ENCODE data around the gene INSIG2.
A peak's percentile ranks its signal among the peaks of the same experiment; 100 is the strongest.
"Not testable (repeated sequence)": the region's sequence is repeated elsewhere in the genome, so short reads cannot be mapped to it uniquely, and the experiment has no call there.

The INSIG2 gene

DNA sequence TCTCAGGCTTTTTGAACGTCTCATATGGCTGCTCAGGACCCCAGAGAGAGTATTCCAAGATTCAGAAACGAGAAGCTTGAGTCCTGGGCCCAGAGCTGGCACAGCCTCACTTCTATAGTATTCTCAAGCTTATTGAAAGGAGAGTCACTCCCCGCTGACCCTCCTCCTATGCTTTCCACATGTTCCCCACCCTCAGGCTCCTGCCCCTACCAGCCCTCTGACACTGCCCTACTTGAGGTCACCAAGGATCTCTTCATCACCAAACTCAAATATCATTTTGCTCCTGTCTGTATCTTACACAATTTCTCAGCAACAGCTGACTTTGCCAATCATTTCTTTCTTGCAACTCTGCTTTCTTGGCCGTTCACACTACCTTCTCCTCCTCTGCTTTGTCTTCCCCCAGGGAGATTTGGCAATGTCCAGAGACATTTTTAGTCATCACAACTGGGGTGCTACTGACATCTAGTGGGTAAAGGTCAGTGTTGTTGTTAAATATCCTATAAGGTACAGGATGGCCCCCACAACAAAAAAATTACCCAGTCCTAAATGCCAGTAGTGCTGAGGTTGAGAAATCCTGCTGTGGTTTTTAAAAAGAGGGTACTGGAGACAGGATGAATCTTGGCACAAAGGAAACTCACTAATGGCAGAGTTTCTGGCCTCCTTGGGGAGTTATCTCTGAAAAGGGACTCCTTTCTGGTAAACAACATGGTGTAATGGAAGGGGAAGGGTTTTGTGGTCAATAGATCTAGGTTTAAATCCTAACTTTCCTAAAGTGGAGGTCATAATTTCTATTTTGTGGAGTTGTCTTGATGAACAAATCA lies 26.9 kb upstream of the INSIG2 start:
- DNase-seq, result no peak

GRCh38 chr2:118062048-118062447 lies 26.2 kb upstream of the INSIG2 start:
- no peak for DNase-seq

DNA sequence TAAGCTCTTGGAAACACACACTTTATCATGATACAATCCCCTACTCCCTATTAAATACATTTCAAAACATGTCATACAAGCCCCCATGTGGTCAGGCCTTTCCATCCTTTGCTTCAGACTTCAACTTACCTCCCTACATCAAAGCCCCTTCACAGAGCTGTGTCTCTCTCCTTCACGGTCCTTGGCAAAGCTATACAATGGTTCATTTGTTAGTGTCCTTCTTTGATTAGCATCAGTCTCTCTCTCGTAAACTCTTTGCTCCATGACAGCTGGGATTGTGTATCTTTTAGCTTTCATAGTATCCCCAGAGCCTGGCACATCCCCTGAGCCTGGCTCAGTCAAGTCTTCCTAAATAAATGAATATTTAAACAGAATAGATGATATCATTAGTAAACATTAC lies 25.6 kb upstream of the INSIG2 start:
- DNase-seq, result no peak

- DNase-seq, result no peak
Measured at GRCh38 chr2:118065015-118065706, 23.1 kb upstream of the INSIG2 start.

DNA sequence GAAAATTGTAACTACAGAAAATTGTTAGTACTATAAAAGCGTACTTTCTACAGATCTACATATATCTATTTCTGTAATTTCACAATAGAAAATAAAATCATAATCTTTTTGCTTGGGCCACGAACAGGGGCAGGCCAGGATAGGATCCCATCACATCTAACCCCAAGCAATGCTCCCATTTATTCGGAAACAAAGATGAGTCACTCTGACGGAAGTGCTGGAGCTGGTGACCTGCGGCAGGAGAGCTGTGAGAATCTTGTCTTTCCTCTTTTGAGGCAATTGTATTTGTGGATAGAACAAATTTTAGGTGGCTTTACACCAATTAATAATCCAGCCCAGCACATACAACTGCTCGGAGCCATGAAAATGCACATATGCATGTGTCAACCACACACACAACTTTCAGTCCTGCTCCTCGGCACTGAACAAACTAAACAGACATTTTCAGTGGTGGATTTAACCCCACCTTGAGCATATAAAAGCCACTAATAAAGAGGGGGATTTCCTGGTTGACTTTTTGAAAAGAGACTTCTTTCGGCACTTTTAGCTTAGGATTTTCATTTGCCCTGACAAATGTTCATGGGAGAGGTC lies 22.3 kb upstream of the INSIG2 start:
- DNase-seq, result no peak

DNA sequence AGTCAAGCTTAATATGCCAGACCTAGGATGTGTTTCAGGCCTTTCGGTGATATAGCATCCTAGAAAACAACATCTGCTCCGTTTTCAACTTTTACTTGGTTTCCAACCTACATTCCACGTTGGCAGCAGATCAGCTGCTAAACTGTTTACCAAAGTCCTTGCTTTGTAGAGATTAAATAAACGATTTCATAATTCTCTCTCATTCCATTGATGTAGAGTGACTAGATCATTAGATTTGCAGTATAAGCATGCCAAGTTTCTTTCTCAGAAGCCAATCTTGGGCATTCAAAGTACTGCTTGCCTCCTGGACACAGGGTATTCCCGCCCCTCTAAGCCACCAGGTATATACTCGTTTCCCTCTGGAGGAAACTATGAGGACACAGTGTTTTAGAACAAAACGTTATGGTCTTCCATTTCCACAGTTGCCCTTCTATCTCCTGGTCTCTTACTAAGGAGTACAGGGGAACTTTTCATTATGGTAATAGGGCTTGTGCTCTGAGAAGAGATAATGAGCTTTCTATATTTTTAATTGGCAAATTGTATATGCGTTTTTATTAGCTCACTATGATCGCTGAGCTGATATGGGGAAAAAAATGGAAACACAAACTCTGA lies 10.5 kb upstream of the INSIG2 start:
- DNase-seq, result no peak

DNA sequence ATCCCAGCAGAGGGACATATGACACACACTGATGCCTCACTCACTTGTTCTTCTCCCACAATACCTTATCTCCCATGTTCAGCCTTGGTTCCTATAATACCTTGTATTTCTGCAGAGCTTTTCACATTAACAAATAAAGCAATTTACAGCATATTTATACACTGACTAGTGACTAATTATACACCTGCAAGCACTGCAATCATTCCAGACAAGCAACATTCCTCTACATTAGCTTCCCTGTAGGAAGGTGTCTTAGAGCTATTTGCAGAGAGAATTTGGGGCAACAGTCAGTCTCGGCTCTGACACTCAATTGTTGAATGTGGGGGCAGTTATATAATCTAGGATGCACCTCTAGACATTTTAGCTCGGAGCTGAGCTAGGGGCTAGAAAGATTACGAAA lies 9.5 kb upstream of the INSIG2 start:
- no peak for DNase-seq

DNA sequence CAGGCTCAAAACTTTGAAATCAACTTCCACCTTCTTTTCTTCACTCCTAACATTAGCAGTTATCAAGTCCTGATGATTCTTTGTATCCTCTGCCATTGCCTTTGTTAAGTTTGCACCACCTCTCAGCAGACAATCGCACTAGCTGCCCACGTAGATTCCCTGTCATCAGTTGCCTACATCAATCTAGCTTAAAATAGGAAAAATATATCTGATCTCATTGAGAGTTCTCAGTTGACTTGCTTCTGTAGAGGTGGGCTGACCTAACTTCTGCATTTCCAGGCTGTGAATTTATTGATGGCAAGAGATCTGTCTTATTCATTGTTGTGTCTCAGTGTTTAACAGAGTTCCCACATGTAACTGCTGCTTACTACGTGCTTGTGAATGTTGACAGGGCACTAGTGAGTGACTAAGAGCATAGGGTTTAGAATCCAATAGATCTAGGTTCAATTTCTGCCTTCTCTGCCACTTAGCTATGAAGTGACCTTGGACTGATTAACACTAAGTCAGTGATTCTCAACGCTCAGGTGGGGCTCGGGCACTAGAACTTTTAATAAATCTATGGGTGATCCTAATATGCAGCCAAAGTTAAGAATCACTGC lies 3.7 kb upstream of the INSIG2 start:
- no peak for DNase-seq

GRCh38 chr2:118085173-118086023 lies 2.9 kb upstream of the INSIG2 start:
- no peak for DNase-seq

- DNase-seq, result no peak
Measured at GRCh38 chr2:118086024-118086633, 2.1 kb upstream of the INSIG2 start.

DNA sequence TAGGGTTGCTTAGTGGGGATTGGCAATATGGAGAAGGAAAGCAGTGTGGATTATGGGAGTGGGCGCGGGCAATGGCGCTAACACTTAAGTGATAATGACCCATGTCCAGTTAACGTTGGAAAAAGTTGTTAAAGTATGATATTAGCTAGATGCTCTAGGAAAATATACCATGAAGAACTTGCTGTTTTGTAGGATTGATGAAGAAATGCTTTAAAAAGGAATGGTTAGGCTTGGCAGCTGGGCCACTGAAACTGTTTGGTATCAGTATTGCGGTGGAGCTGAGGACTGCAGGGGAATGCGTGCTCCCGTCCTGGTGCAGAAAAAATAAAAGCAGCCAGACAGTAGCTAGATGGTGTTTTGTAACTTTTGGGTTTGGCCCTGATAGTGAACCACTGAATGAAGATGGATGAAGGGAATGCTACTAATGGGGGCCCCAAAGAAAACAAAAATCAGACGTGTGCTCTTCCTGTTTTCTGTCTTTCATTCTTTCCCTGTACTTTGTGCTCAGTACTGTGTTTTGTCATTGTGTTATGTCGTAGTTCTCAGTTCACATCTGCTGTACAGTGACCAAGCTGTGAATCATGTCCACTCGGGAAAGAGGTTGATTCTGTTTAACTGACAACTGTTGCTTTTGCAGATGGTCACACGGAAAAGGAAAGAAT lies 999 bp downstream of the INSIG2 start:
- DNase-seq, result peak; percentile 7

- no peak for DNase-seq
Measured at GRCh38 chr2:118090387-118091139, 2.3 kb downstream of the INSIG2 start.

DNA sequence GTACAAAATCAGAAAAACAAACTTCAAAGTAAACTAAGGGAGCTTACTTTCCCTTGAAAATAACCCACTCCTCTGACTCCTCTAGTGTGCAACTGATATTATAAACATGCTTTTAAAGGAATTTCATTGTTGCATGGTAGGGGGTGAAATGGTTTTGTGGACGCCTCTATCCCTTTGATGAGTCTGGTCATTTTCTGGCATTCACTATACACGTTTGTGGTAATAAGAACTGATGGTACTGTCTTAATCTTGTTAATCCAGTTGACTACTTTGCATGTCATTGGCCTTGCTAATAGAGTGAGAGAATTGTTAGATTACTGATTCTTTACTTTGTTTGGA lies 2.8 kb downstream of the INSIG2 start:
- DNase-seq, result no peak

DNA sequence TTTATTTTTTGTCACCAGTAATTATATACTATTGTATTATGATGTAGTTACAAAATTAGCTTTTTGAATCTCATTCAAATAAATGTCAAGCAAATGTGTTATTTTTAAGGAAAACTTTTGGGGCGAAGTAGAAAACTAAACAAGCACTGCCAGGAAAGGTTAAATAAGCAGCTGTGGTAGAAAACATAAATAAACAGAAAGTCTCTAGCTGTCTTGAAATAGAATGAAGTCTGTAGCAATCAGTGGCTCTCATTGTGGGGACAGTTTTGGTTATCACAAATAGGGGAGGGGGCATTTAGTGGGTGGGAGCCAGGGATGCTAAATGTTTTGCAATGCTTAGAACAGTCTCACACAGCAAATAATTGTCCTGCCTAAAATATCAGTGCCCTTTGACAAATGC lies 3.4 kb downstream of the INSIG2 start:
- no peak for DNase-seq

DNA sequence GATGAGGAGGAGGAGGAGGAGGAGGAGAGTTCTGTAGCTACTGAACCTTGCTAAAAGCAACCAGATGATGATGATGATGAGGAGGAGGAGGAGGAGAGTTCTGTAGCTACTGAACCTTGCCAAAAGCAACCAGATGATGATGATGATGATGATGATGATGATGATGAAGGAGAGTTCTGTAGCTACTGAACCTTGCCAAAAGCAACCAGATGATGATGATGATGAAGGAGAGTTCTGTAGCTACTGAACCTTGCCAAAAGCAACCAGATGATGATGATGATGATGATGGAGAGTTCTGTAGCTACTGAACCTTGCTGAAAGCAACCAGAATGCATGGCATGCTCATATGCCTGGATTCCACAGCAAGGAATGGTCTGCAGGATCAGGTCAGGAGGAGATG lies 5.8 kb downstream of the INSIG2 start:
- DNase-seq, result not testable (repeated sequence)

- DNase-seq, result no peak
Measured at GRCh38 chr2:118094503-118094902, 6.2 kb downstream of the INSIG2 start.

- DNase-seq, result no peak
Measured at GRCh38 chr2:118095610-118096009, 7.3 kb downstream of the INSIG2 start.

- DNase-seq, result no peak
Measured at GRCh38 chr2:118097657-118098056, 9.4 kb downstream of the INSIG2 start.

DNA sequence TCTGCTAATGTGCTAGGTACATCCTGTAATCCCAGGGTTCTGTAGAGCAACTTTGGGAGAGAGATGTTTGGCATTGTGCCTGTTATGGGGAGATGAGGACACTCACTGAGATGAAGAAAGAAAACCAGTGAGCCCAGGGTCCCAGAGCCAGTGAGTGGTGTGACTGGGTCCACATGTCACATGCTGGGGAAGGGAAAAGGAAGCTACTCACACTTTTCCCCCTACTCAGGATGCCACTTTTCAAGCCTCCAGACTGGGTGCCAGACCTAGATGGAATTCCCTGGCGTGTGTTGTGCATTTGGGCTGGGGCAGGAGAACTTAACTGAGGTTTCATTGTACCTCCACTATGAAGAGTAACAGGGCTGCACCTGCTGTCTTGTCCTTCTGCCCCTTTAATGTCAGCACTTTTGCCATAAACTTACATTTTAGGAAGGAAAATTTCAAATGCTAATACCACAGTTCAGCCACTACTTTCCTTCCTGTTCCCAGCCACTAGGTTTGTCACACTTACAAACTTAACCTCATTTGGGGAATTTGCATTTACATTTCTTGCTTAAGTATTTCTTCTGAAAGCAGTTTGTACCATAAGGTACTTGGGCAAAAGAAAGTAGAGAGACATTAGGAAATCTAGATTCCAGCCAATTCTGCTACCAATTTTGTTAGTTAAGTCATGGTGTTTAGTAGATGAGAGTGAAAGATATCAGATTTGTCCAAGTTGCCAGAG lies 10.2 kb downstream of the INSIG2 start:
- DNase-seq, result no peak

All from stimulated activated naive CD4-positive, alpha-beta T cell treated with Interleukin-2 at 50 U/mL for 16 hours (primary cell).